Upper lobe of left lung (tissue), 6 donors: ENCODE data around the gene CYTH2. TPM values are rescaled to one million over a fixed set of nuclear protein-coding genes. Genes with fewer than 3 reads are reported as not detected.

Source experiments
- ATAC-seq, 2 donors: fragments of 200-7000 bp; cut with Tn5 transposase; one replicate each; pipeline ENCODE4 v1.9.1; 2022; ENCODE audit warnings: mild to moderate bottlenecking in 2 of 2, moderate library complexity in 2 of 2; ENCODE audit not compliant: low FRiP score in 2 of 2
- DNase-seq, 2 donors: peaks; one replicate each; pipeline ENCODE4 v3.0.0-alpha.2; 2019 to 2020
- H3K27ac ChIP-seq, 4 donors: fragments of 200-600 bp; sonication (generic); one replicate each; pipeline ENCODE4 v1.5.1; 2016 to 2019
- H3K27me3 ChIP-seq, 4 donors: fragments of 200-600 bp; sonication (generic); one replicate each; pipeline ENCODE4 v1.5.1; 2017 to 2019
- H3K36me3 ChIP-seq, 4 donors: fragments of 200-600 bp; sonication (generic); one replicate each; pipeline ENCODE4 v1.5.1; 2016 to 2019
- H3K4me1 ChIP-seq, 4 donors: fragments of 200-600 bp; sonication (generic); one replicate each; pipeline ENCODE4 v1.5.1; 2018 to 2019
- H3K4me3 ChIP-seq, 4 donors: fragments of 200-600 bp; sonication (generic); one replicate each; pipeline ENCODE4 v1.5.1; 2017 to 2019; ENCODE audit warnings: mild to moderate bottlenecking in 2 of 4, moderate library complexity in 1 of 4
- H3K9me3 ChIP-seq, 4 donors: fragments of 200-600 bp; sonication (generic); one replicate each; pipeline ENCODE4 v1.5.1; 2018 to 2019
- CTCF ChIP-seq, 6 experiments: fragments of 450-650 bp in 4 of 6; fragments of 200-600 bp in 2 of 6; sonication (generic) in 2 of 6; IDR thresholded peaks; one replicate each; pipeline ENCODE4 v1.5.1; 2016 to 2019; ENCODE audit warnings: antibody characterized with exemption in 6 of 6
- EP300 ChIP-seq, 4 donors: sonication (generic); formaldehyde crosslinking; IDR thresholded peaks; one replicate each; pipeline ENCODE4 v1.5.1; 2017; ENCODE audit warnings: antibody characterized with exemption in 4 of 4, control low read depth in 2 of 4
- POLR2A ChIP-seq, 4 donors: fragments of 450-650 bp; IDR thresholded peaks; one replicate each; pipeline ENCODE4 v1.5.1; 2016 to 2017; ENCODE audit warnings: antibody characterized with exemption in 4 of 4, mild to moderate bottlenecking in 2 of 4
- POLR2AphosphoS5 ChIP-seq, 2 donors: sonication (generic); formaldehyde crosslinking; IDR thresholded peaks; one replicate each; pipeline ENCODE4 v1.5.1; 2017; ENCODE audit warnings: antibody characterized with exemption in 2 of 2
- WGBS, 2 donors: methylation state at CpG; one replicate each; pipeline ENCODE4 v1.1.5; 2017 to 2018; 5-methylcytosine and 5-hydroxymethylcytosine counted together
- total RNA-seq, 6 donors: library from RNA; depleted of rRNA in 4 of 6; stranded (reverse); fragments of >200 nt in 4 of 6; gene quantifications; one replicate each; pipeline versions ENCODE4 v1.1.0 to v1.2.1, GENCODE V29; 2016 to 2021
- donor health status: DM: no; HTN: no; CAD: no; lungs with moderate emphysema.
- donor health status: DM: no; HTN: yes; CAD: no; lungs with severe emphysema.

The CYTH2 gene
- 100 to 1,000 TPM in 2 of 6 donors, 10 to 100 TPM in 4; 53.4 to 195 (median 77.0) TPM for total RNA-seq

DNA sequence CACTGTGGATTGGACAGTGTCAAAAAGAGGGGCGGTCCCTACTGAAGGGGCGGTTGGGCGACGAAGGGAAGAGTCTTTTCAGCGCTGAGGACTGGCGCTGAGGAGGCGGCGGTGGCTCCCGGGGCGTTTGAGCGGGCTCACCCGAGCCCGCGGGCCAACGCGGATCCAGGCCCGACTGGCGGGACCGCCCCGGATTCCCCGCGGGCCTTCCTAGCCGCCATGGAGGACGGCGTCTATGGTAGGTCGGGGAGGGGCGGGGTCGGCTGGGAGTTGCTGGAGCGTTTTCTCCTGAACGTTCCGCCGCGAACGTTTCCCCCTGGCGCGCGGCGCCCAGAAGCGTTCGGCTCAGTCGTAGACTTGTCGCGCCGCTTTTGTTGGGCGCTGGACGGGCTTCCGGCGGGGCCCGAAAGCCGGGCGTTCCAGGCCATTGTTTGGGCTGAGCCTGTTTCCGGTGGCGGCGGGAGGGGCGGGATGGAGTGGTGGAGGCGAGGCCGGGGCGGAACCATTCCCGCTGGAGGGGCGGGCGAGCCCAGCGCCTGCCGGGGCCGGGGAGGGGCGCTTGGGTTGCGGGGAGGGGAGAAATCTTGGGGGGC, at the start of gene CYTH2:
Gene CYTH2, plus strand, starts transcription at position 81 of the 593 bp plus-strand sequence. Its CDS starts 139 bp downstream, at position 220.
- peak within 1 kb of the TSS; percentile 94 to 98 (median 96) for H3K27ac ChIP-seq
- 0 to 1% methylated on average over 9 to 21 of the region's 66 CpGs for WGBS, 2 donors
- no peaks in the 10 kb centered on the region for H3K9me3 ChIP-seq
- DNase-seq (peak; percentile 85 to 95), ATAC-seq (peak; percentile 81 to 87)
- no peaks in the 10 kb centered on the region for H3K27me3 ChIP-seq
- H3K36me3 ChIP-seq, result peaks cover 27 to 43% (median 41%) of the 10 kb centered on the region in 4 donors
- H3K4me1 ChIP-seq, result peaks cover 14 to 25% (median 17%) of the 10 kb centered on the region in 4 donors
- TF ChIP-seq CTCF (IDR thresholded peaks at IDR 0.05), result peak in 2 of 6 experiments; percentile 27 to 28
- TF ChIP-seq POLR2A (IDR thresholded peaks at IDR 0.05), result peak; percentile 88 to 97 (median 94)
- peak; percentile 88 for TF ChIP-seq POLR2AphosphoS5 (IDR thresholded peaks at IDR 0.05)
- no peak for TF ChIP-seq EP300 (IDR thresholded peaks at IDR 0.05)
- peak within 1 kb of the TSS; percentile 54 to 96 (median 90) for H3K4me3 ChIP-seq

DNA sequence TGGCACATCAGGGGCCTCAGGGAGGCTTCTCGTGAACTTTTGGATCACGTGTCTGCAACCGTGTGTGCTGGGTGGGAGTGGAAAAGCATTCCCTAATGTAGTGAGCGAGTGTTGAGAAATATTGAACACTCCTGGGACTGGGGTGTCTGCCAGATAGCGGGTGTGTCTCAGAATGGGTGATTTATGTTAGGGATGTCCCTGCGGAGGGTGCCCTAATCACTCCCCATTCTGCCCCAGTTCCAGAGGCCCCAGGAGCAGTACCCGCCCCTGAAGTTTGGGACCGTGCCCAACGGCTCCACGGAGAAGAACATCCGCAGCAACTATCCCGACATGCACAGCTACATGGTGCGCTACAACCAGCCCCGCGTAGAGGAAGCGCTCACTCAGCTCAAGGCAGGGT, 47.6 kb upstream of the CYTH2 start:
- 66 to 72% methylated on average over 6 to 16 of the region's 16 CpGs for WGBS, 2 donors
- Histone ChIP-seq H3K27ac (no peak overlapping the region), H3K36me3 (no peaks in the 10 kb centered on the region), H3K9me3 (no peaks in the 10 kb centered on the region), H3K4me3 (no peak overlapping the region), H3K4me1 (peaks cover 0 to 8% (median 0%) of the 10 kb centered on the region in 4 donors), H3K27me3 (no peaks in the 10 kb centered on the region)
- DNase-seq (peak in 1 of 2 donors; percentile 23), ATAC-seq (peak in 1 of 2 donors; percentile 44)
- TF ChIP-seq POLR2A (IDR thresholded peaks at IDR 0.05) (no peak), POLR2AphosphoS5 (IDR thresholded peaks at IDR 0.05) (no peak), EP300 (IDR thresholded peaks at IDR 0.05) (no peak), CTCF (IDR thresholded peaks at IDR 0.05) (no peak)

DNA sequence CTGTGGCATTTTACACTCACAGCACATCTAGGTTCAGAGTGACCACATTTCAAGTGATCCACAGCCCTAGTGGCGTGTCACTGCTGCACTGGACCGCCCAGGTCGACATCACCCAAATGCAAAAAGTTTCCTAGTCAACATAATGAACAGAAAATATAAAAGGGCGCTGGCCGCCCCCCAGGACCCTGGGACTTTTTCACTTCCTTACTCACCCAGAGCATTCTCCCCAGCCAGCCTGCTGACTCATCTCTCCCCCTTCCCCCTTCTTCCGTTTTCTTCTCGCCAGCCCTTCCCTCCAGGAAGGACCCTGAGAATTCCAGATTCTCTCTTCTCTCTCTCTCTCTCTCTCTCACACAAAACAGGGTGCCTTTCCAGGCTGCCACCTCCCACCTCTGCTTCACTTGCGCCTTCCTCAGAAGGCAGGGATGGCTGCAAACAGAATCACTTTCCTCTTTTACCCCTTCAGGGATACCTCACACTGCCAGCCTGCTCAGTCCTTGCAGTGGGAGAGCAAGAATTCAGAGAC, 44.4 kb upstream of the CYTH2 start:
- no peaks in the 10 kb centered on the region for H3K36me3 ChIP-seq
- peak overlapping the region in 1 of 4 donors; percentile 27 for H3K27ac ChIP-seq
- peak overlapping the region in 1 of 4 donors; percentile 14 for H3K4me3 ChIP-seq
- H3K9me3 ChIP-seq, result no peaks in the 10 kb centered on the region
- ATAC-seq (peak in 1 of 2 donors; percentile 83), DNase-seq (peak in 1 of 2 donors; percentile 55)
- peaks cover 0 to 8% (median 0%) of the 10 kb centered on the region in 4 donors for H3K4me1 ChIP-seq
- H3K27me3 ChIP-seq, result no peaks in the 10 kb centered on the region
- no peak for TF ChIP-seq EP300 (IDR thresholded peaks at IDR 0.05)
- TF ChIP-seq POLR2AphosphoS5 (IDR thresholded peaks at IDR 0.05), result no peak
- TF ChIP-seq POLR2A (IDR thresholded peaks at IDR 0.05), result no peak
- no peak for TF ChIP-seq CTCF (IDR thresholded peaks at IDR 0.05)
- 21 to 24% methylated on average over 8 of the region's 8 CpGs for WGBS, 2 donors

DNA sequence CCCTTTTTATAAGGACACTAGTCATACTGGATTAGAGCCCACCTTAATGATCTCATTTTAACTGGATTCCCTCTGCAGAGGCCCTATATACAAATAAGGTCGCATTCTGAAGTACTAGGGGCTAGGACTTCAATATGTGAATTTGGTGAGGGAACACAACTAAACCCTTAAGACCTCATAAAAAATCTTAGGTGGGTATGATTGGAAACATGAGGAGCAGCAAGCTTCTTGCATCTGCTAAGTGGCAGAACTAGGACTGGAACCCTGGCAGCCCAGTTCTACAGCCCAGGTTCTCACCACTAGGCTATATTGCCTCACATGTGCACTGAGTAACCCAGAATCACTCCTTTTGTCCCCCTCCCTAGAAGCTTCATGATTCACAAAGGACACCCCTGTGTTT, 40.5 kb upstream of the CYTH2 start:
- Histone ChIP-seq H3K4me1 (peaks cover 0 to 8% (median 0%) of the 10 kb centered on the region in 4 donors), H3K27me3 (no peaks in the 10 kb centered on the region), H3K36me3 (no peaks in the 10 kb centered on the region), H3K4me3 (no peak overlapping the region), H3K9me3 (no peaks in the 10 kb centered on the region), H3K27ac (no peak overlapping the region)
- ATAC-seq (no peak), DNase-seq (no peak)
- WGBS, 2 donors, result 75 to 100% methylated on average over 1 of the region's 1 CpG
- no peak for TF ChIP-seq EP300 (IDR thresholded peaks at IDR 0.05)
- TF ChIP-seq POLR2A (IDR thresholded peaks at IDR 0.05), result no peak
- no peak for TF ChIP-seq POLR2AphosphoS5 (IDR thresholded peaks at IDR 0.05)
- no peak for TF ChIP-seq CTCF (IDR thresholded peaks at IDR 0.05)
